Activated naive CD4-positive, alpha-beta T cell treated with anti-CD3 and anti-CD28 coated beads, Interleukin-2, amount 10 ng/mL, durations not matched to agents 7 days and 5 days (primary cell): ENCODE data around the gene SLC28A1.
A peak's percentile ranks its signal among the peaks of the same experiment; 100 is the strongest.

Experiments used
- CTCF ChIA-PET: fragments of 350-600 bp; sonication (Branson Sonifier 250); formaldehyde crosslinking; loops from one replicate; lab custom pipeline; 2021; ENCODE audit warnings: antibody characterized with exemption; lab: Charles Lee
- DNase-seq: peaks from one replicate; pipeline ENCODE4 v3.0.0-alpha.2; 2020
- H3K27ac Mint-ChIP-seq: one replicate; pipeline ENCODE4 v1.8.0; 2021; ENCODE audit warnings: mild to moderate bottlenecking, moderate library complexity, mixed read lengths
- H3K27me3 Mint-ChIP-seq: one replicate; pipeline ENCODE4 v1.8.0; 2021; ENCODE audit warnings: mild to moderate bottlenecking, mixed read lengths
- H3K36me3 Mint-ChIP-seq: one replicate; pipeline ENCODE4 v1.8.0; 2021; ENCODE audit warnings: mixed read lengths
- H3K4me1 Mint-ChIP-seq: one replicate; pipeline ENCODE4 v1.8.0; 2021; ENCODE audit warnings: mixed read lengths
- H3K4me3 Mint-ChIP-seq: one replicate; pipeline ENCODE4 v1.8.0; 2021; ENCODE audit warnings: mild to moderate bottlenecking, moderate library complexity, mixed read lengths
- H3K9me3 Mint-ChIP-seq: one replicate; pipeline ENCODE4 v1.8.0; 2021; ENCODE audit warnings: mixed read lengths

The SLC28A1 gene

DNA sequence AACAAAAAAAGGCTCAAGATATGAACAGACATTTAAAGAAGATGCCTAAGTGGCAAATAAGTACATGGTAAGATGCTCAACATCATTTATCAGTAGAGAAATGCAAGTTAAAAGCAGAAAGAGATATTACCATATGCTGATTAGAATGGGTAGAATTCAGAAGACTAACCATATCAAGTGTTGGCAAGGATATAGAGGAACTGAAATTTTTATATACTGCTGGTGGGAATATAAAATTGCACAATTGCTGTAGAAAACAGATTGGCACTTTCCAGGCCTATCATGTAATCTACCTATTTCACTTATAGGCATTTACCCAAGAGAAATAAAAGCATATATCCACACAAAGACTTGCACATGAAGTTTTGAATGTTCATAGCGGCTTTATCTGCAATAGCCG lies 17.1 kb downstream of the SLC28A1 start:
- Mint-ChIP-seq H3K9me3 (no peaks in the 10 kb centered on the region), H3K4me3 (no peak overlapping the region), H3K27me3 (peaks cover 22% of the 10 kb centered on the region), H3K27ac (no peak overlapping the region), H3K36me3 (no peaks in the 10 kb centered on the region), H3K4me1 (no peaks in the 10 kb centered on the region)
- CTCF ChIA-PET = no interaction called here
- no peak for DNase-seq

DNA sequence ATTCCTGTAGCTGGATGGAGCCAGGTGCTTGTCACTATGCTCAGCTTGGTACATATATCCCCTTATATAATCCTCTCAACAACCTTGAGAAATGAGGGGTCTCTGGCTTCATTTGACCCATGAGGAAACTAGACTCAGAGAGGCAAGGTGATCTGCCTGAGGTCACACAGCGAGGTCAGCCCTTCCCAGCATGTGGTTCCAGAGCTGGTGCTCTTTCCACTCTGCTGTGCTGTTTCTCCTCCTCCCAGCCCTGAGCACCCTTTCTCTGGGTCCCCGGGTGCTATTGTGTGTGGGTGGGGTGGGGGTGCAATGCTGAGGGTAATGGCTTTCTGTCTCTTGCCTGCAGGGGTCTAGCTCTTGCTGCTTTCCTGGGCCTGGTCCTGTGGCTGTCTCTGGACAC lies 19.3 kb downstream of the SLC28A1 start:
- H3K4me1 Mint-ChIP-seq = no peaks in the 10 kb centered on the region
- CTCF ChIA-PET = interaction anchor here (1.0 to 1.2 kb wide), 2 partner anchors 13 to 22 kb away, joined by 3 read pairs; no protein-coding TSS in a partner anchor

DNA sequence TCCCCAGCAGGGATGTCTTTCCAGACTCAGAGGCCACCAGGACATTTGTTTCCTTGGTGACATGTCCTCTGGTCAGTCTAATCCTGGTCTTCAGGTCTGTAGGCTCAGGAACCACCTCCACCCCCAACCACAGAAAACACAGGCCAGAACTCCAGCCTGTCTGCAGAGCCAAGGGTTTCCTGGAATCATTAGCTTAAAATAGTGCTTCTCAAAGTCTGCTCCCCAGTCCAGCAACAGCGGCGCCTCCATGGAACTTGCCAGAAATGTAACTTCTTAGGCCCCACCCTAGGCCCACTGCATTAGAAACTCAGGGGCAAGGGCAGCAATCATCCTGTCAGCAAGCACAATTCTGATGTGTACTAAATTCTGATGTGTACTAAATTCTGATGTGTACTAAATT lies 20.0 kb downstream of the SLC28A1 start:
- peaks cover 22% of the 10 kb centered on the region for H3K27me3 Mint-ChIP-seq
- no peak for DNase-seq
- no peaks in the 10 kb centered on the region for H3K4me1 Mint-ChIP-seq
- H3K9me3 Mint-ChIP-seq = no peaks in the 10 kb centered on the region
- CTCF ChIA-PET = interaction anchor here (1.2 kb wide), 1 partner anchor 22 kb away, joined by 3 read pairs; no protein-coding TSS in a partner anchor
- no peak overlapping the region for H3K27ac Mint-ChIP-seq
- no peak overlapping the region for H3K4me3 Mint-ChIP-seq
- H3K36me3 Mint-ChIP-seq = no peaks in the 10 kb centered on the region

More for the DNA sequence above, 19.3 kb downstream of the SLC28A1 start:
- Mint-ChIP-seq H3K4me3 (no peak overlapping the region), H3K27ac (no peak overlapping the region), H3K27me3 (peaks cover 23% of the 10 kb centered on the region), H3K9me3 (no peaks in the 10 kb centered on the region), H3K36me3 (no peaks in the 10 kb centered on the region)
- DNase-seq = no peak

DNA sequence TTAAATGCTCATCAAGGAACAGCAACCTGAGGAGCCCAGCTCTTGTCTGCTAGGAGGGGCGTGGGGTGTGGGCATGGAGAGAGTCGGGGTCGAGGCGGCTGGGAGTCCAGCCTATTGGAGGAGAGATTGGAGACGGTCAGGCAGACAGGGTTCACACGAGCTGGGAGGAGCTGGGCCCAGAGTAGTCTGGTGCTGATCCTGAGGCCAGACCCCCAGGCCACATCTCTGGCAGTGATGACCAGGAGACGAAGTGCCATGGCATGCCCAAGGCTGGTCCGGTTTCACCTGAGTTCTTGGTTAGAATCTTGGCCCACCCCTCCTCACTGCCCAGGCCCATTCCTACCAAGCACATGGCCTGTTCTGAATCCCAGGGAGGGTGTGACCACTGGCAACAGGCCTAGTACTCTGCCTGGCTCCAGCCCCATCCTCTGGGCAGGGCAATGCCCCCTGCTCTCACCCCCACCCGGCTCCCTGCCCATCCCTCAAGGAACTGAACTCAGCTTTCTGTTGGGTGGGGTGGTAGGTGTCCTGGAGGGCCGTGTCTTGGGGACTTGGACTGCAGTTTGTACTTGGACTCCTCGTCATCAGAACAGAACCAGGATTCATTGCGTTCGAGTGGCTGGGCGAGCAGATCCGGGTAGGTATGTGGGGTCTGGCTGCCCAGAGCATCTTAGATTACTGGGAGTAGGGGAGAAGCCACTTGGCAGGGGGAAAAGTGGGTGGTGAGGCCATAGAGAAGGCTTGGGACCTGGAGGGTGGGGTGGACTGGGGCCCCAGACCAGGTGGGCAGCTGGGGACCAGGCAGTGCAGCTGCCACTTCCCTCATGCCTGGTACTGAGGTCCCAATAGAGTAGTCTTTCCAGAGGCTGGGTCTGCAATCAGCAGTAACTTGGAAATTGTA lies 20.8 kb downstream of the SLC28A1 start:
- H3K4me1 Mint-ChIP-seq = no peaks in the 10 kb centered on the region
- CTCF ChIA-PET = no interaction called here
- DNase-seq = no peak
- H3K27ac Mint-ChIP-seq = no peak overlapping the region
- H3K27me3 Mint-ChIP-seq = peaks cover 14% of the 10 kb centered on the region
- no peaks in the 10 kb centered on the region for H3K9me3 Mint-ChIP-seq
- no peak overlapping the region for H3K4me3 Mint-ChIP-seq
- H3K36me3 Mint-ChIP-seq = no peaks in the 10 kb centered on the region

DNA sequence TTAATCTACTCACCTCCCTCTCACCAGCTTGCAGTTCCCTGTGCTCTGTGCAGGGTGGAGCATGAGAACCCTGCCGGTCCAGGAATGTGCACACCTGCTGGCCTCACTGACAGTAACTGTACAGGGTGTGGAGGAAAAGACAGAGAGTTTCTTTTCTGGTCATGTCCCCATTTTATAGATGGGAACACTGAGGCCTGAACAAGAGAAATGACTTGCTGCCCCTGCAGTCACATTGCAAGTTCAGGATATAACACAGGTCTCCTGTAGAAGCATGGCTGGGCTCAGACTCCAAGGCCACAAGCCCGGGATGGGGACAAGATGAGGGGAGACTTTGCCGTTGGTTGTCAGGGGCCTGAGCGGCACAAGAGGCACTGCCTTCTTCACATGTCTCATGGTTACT lies 23.3 kb downstream of the SLC28A1 start:
- DNase-seq = no peak
- H3K4me3 Mint-ChIP-seq = no peak overlapping the region
- CTCF ChIA-PET = interaction anchor here (1.1 kb wide), 2 partner anchors 20 to 27 kb away, joined by 3 to 5 read pairs; no protein-coding TSS in a partner anchor
- H3K27me3 Mint-ChIP-seq = peaks cover 9% of the 10 kb centered on the region
- no peaks in the 10 kb centered on the region for H3K36me3 Mint-ChIP-seq
- no peak overlapping the region for H3K27ac Mint-ChIP-seq
- no peaks in the 10 kb centered on the region for H3K9me3 Mint-ChIP-seq
- H3K4me1 Mint-ChIP-seq = peaks cover 4% of the 10 kb centered on the region

DNA sequence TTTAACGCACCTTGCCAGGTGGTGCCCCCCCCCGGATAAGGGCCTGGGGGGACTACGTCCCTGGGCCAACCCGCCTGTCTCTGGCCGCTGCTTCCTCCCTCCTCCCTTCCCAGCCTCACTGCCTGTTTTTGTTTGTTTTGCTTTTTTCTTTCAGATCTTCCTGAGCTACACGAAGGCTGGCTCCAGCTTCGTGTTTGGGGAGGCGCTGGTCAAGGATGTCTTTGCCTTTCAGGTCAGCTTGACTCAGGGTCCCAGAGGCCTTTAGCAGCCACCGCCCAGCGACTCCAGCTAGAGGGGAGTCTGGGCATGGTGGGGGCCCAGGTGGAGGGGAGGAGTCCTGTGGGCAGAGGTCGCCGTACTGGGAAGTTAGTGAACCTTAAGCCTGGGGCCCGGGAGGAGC lies 24.1 kb downstream of the SLC28A1 start:
- H3K4me3 Mint-ChIP-seq = no peak overlapping the region
- peaks cover 4% of the 10 kb centered on the region for H3K4me1 Mint-ChIP-seq
- no peak for DNase-seq
- H3K27me3 Mint-ChIP-seq = peaks cover 4% of the 10 kb centered on the region
- no peaks in the 10 kb centered on the region for H3K9me3 Mint-ChIP-seq
- H3K36me3 Mint-ChIP-seq = no peaks in the 10 kb centered on the region
- no peak overlapping the region for H3K27ac Mint-ChIP-seq
- CTCF ChIA-PET = no interaction called here

DNA sequence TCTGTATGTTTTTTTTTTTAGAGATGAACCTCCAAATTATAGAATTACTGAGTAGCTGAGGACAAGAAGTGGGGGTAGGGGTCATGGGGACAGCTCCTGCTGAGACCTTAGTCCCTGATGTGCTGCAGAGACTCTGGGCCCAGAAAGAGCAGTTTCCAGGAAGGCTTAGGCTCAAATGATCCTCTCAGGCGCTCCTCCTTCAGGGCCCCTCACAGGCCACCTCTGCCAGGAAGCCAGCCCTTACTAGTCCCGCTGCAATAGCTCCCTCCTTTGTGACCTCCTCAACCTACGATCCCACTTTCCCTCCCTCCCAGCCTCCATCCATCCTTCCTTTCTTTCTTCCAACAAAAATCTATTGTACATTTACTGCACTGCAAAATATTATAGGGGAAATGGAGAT lies 24.6 kb downstream of the SLC28A1 start:
- Mint-ChIP-seq H3K27ac (no peak overlapping the region), H3K4me3 (no peak overlapping the region), H3K27me3 (peaks cover 4% of the 10 kb centered on the region), H3K36me3 (no peaks in the 10 kb centered on the region), H3K9me3 (no peaks in the 10 kb centered on the region), H3K4me1 (peaks cover 4% of the 10 kb centered on the region)
- CTCF ChIA-PET = no interaction called here
- DNase-seq = no peak

DNA sequence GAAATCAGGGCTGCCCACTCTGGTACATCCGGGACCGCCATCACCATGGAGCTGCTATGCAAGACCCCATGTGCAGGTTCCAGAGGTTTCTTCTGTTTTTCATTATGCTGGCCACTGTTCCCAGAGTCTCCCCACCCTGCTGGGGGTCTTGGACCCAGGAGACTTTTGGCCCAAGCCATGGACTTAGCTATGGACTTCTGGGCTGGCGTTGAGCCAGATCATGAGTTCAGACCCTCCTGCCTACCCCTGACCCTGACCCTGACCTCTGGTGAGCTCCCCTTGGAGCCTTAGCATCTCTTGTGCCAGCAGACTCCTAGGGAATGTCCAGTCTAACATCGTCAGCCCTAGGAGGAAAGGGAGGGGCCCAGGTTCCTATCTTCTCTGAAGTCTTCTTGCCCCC lies 25.3 kb downstream of the SLC28A1 start:
- CTCF ChIA-PET = no interaction called here
- peaks cover under 1% of the 10 kb centered on the region for H3K36me3 Mint-ChIP-seq
- no peaks in the 10 kb centered on the region for H3K9me3 Mint-ChIP-seq
- H3K4me1 Mint-ChIP-seq = peaks cover 9% of the 10 kb centered on the region
- no peak overlapping the region for H3K27ac Mint-ChIP-seq
- peaks cover 6% of the 10 kb centered on the region for H3K27me3 Mint-ChIP-seq
- no peak overlapping the region for H3K4me3 Mint-ChIP-seq
- no peak for DNase-seq

DNA sequence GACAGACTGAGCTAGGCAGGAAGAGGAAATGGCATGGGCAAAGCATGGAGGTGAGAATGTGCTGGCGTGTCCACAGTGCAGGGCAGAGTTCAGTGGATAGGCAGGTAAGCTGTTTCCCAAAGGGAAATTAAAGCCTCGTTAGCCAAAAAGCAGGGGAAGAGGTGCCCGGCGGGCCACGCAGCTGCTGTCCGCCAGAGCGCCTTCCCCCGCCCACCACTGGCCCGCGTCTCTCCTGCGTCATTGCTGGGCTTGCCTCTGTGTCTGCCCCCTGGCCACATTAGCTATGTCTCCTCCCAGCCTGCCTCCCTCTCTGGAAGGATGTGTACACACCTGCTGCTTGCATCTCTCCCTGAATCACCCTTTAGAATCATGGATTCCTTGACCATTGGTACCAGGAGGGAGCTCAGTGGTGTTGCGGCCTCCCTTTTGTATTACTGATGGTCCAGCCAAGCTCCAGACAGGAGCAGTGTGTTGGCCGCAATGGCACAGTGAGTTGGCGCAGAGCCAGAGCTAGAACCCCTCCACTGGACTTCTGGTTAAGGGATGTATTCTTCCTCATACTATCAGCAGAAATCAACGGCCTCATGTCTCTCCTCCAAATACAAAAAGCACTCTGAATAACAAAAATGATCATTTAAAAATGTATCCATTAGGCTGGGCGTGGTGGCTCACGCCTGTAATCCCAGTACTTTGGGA lies 26.6 kb downstream of the SLC28A1 start:
- peaks cover 2% of the 10 kb centered on the region for H3K36me3 Mint-ChIP-seq
- no peak for DNase-seq
- peaks cover 19% of the 10 kb centered on the region for H3K4me1 Mint-ChIP-seq
- H3K27me3 Mint-ChIP-seq = peaks cover 12% of the 10 kb centered on the region
- H3K9me3 Mint-ChIP-seq = no peaks in the 10 kb centered on the region
- CTCF ChIA-PET = no interaction called here
- H3K4me3 Mint-ChIP-seq = no peak overlapping the region
- H3K27ac Mint-ChIP-seq = peak overlapping the region; percentile 35

DNA sequence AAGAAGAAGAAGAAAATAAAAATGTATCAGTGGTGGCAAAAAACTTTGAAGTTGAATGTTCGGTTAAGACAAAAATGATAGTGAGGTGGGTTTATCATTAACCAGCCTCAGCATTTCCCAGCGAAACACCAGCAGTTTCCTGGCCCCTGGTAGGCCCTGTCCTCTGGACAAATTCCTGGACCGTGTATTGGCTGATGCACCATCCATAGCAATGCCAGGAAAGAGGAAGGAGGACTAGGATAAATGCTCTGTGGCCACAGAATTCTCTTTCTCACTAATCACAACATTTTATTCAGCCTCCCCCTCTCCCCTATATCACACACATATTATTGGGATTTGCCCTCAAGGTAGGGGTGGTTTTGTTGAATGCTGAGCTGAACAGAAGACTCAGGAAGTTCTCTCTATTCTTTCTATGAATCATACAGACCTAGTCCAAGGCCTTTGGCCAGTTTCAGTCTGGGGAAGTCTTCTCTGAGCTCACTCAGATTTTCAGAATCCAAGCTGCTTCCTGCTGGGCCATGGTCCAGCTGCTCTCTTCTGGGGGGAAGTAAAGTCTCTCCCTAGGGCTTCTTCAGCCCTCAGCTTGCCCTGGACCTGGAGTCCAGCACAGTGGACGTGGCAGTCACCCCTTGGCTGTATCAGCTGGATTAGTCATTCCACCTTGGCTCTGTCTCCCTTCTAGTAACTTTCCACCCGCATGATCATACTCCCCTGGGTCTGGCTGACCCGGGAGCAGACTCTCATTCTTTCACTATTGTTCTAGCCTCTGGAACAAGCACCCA lies 27.6 kb downstream of the SLC28A1 start:
- no peaks in the 10 kb centered on the region for H3K9me3 Mint-ChIP-seq
- no peak for DNase-seq

DNA sequence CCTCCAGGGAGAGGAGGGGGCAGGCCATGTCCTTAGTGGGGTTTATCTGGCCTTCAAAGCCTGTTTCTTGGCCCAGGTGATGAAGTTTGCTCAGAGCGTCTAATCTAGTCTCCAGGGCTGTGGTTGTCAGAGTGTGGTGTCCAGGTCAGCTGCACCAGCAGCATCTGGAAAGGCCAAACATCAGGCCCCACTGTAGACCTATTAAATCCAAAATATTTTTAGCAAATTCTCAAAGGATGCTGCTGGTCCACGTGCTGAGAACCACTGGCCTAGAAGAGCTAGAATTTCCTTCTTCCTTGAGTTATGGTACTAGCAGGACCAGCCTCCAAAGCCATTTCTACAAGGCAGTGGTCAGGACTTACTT lies 28.9 kb downstream of the SLC28A1 start:
- H3K27me3 Mint-ChIP-seq = peaks cover 19% of the 10 kb centered on the region
- CTCF ChIA-PET = interaction anchor here (1.2 to 1.7 kb wide), 2 partner anchors 13 to 15 kb away, joined by 3 to 5 read pairs; no protein-coding TSS in a partner anchor

More for the DNA sequence above, 27.6 kb downstream of the SLC28A1 start:
- H3K36me3 Mint-ChIP-seq = peaks cover 2% of the 10 kb centered on the region
- peaks cover 12% of the 10 kb centered on the region for H3K27me3 Mint-ChIP-seq
- CTCF ChIA-PET = no interaction called here
- no peak overlapping the region for H3K27ac Mint-ChIP-seq
- peaks cover 19% of the 10 kb centered on the region for H3K4me1 Mint-ChIP-seq
- H3K4me3 Mint-ChIP-seq = no peak overlapping the region

DNA sequence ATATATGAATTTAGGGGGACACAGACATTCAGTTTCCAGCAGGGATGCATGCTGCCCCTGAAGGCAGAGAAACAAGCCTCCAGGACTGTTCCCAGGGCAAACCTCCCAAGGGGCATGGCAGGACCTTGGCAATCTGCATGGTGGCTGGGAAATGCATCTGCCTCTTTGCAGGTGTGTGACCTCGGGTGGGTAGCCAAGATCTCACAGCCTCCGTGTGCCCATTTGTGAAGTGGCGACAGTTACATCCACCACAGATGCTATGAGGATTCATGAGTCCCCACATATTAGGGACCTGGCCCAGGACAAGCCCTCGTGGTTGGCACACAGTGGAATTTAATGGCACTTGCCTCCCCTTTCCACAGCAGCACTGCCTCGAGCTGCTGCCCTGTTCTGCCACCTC lies 29.9 kb downstream of the SLC28A1 start:
- peaks cover 19% of the 10 kb centered on the region for H3K4me1 Mint-ChIP-seq
- H3K4me3 Mint-ChIP-seq = peak overlapping the region; percentile 67
- H3K27ac Mint-ChIP-seq = no peak overlapping the region
- H3K36me3 Mint-ChIP-seq = peaks cover 2% of the 10 kb centered on the region
- no peak for DNase-seq
- CTCF ChIA-PET = interaction anchor here (1.2 to 1.7 kb wide), 2 partner anchors 12 to 14 kb away, joined by 3 to 5 read pairs; no protein-coding TSS in a partner anchor
- no peaks in the 10 kb centered on the region for H3K9me3 Mint-ChIP-seq
- H3K27me3 Mint-ChIP-seq = peaks cover 20% of the 10 kb centered on the region

More for the DNA sequence above, 28.9 kb downstream of the SLC28A1 start:
- no peak for DNase-seq
- Mint-ChIP-seq H3K36me3 (peaks cover 2% of the 10 kb centered on the region), H3K4me3 (no peak overlapping the region), H3K4me1 (peaks cover 19% of the 10 kb centered on the region), H3K27ac (no peak overlapping the region), H3K9me3 (no peaks in the 10 kb centered on the region)

DNA sequence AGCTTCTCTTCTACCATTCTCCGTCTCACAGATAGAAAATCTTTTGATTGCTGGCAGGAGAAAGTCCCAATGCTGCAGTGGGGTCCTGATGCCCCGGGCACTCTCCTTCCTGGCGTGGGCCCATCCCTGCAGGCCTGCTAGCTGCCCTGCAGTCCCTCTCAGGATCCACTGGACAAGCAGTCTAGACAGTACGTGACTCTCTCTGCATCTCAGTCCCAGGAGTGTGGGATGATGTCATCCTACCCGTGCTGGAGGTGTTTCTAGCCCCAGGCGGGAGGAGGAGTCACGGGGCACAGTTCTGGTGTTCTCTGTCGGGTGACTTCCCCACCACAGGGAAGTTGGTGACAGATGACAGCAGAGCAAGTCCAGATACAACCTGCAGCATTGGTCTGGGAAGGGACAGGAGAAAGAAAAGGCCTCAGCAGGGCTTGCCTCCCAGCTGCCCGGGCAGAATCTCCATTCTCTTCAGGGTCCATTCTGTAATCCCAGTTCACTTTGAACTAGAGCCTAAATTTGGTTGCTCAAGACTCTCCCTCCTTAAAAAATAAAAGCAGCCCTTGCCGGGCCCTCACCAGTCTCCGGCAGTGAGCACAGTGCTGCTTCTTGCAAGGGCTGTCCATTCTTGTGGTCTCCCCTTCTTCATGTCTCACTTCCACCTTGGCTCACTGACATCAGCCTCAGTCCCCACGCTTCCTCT lies 30.6 kb downstream of the SLC28A1 start:
- Mint-ChIP-seq H3K4me3 (peak overlapping the region; percentile 67), H3K4me1 (peaks cover 19% of the 10 kb centered on the region), H3K9me3 (no peaks in the 10 kb centered on the region), H3K27me3 (peaks cover 20% of the 10 kb centered on the region), H3K36me3 (peaks cover 2% of the 10 kb centered on the region), H3K27ac (peak overlapping the region; percentile 61)
- DNase-seq = peak; percentile 74
- CTCF ChIA-PET = no interaction called here
